Fibroblast of skin of left biceps (primary cell): Measurements from ENCODE around the gene PTPN14.

Source experiments
- DNase-seq, 2 experiments: peaks; one replicate each; pipeline ENCODE4 v3.0.0-alpha.2; 2013; ENCODE audit warnings: low read depth in 2 of 2

Gene PTPN14

GRCh38 chr1:214332946-214333798 is 218.2 kb downstream of the PTPN14 start:
- DNase-seq = peak in 1 of 2 experiments; percentile 24

GRCh38 chr1:214331827-214332423 is 219.5 kb downstream of the PTPN14 start:
- no peak for DNase-seq

DNA sequence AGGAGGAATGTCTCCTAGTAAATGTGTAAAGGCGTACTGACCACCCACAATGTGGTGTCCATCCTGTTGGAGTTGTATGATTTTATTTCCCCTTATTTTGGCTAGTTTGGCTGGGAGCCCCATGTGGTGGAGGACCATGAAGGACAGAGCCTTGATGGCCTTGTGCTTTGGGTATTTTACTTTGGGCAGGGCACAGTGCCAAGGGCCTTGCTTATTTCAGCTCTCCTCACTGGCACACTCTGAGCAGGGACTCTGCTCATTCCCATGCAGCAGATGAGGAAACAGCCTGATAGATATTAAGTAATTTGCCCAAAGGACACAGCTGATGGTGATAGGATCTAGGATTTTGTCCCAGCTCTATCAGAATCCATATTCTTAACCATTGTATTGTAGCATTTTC is 220.2 kb downstream of the PTPN14 start:
- DNase-seq = no peak

- no peak for DNase-seq
Observed at GRCh38 chr1:214330715-214331114, 220.7 kb downstream of the PTPN14 start.

DNA sequence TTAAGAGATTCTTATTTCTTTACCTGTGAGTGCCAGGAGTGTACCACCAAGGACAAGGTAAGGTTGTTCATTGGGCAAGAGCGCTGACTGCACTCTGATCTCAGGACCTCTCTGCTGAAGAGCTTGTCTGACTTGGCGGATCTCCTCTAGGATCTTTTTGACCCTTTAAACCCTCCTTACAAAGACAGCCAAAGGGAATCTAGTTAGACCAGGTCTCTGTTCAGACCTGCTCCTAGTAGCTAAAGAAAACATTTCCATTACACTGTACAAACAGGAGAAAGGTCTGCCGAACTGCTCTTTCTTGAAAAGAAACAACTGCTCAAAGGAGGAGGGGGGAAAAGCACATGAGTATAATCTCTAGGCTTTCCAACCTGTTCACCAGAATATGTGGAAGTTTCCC is 221.2 kb downstream of the PTPN14 start:
- no peak for DNase-seq

GRCh38 chr1:214329470-214330220 is 221.8 kb downstream of the PTPN14 start:
- DNase-seq = no peak

DNA sequence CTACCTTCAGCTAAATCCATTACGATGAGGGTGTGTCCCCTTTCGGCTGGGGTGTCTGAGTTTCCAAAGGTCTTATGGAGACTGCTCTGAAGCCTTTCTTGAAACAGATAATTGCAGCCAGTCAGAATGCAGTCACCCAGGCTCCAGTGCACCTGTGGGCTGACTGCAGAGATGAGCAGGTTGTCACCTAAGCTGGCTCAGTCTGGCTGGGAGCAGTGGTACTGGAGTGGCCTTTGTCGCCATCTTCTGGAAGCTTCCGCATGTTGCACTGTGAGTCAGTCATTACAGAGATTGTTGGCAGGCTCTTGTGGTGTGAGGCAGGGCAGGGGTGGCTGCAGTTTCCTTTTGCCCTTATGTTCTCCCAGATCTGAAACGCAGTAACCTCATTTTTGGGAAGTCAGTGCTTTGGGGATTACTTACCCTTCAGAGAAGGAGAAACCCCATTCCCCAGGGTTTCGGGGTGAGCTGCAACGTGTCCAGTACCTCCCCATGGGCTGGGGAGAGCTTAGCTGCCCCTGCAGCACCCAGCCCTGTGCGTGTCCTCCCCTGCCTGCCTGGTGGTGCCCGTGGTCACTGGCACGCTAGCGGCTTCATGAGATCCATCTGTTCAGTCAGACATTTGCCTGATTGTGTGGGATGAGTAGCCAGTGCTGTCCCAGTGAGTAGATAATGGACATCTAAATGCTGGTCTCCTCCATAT is 222.5 kb downstream of the PTPN14 start:
- DNase-seq = peak in 1 of 2 experiments; percentile 41

DNA sequence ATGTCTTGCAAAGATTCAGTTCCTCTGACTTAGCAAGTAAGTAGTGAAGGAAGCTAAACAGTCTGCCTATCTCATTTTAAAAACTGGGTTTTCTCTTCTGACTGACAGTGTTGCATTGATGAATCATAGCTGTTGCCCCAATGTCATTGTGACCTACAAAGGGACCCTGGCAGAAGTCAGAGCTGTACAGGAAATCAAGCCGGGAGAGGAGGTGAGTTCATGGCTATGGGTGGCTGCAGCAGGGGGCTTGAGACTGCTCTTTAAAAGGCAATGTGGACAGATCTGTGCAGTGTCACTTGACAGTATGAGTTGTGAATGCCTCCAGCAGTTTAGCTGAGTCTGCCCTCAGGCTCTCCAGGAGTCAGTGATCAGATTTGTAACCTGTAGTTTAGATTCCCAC is 223.9 kb downstream of the PTPN14 start:
- no peak for DNase-seq

- DNase-seq = no peak
Observed at GRCh38 chr1:214326406-214326805, 225.0 kb downstream of the PTPN14 start.

GRCh38 chr1:214324896-214325800 is 226.3 kb downstream of the PTPN14 start:
- DNase-seq = no peak

DNA sequence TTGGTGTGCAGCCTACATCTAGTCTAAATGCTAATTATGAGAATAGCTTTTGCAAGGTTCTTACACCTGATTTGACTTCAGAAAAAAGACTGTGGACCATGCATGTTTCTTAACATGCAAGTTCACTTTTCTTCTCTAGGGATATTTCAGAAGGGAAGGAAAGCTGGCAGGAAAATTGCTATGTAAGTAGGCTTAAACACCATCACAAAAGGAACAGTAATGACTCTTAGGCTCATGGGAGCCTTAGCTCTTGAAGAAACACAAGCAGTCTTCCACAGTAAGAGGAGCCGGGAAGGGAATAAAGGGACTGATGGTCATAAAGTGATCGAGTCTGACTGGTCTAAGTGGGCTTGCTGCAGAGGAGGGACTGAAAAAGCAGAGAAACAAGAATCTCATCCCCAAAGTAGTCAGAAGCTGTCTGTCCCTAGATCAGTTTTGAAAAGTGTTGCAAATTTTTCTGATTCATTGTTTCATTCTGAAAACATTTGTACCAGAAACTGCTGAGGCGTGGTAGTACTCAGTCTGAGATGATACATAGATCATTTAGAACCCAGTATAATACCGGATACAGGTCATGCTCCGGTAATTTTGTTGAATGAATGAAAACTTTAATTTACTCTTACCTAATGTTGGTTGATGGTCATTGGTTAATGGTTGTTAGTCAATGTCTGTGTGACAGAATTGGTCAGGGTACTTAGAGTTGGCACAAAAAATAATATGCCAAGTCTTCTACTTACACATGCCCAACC is 229.5 kb downstream of the PTPN14 start:
- DNase-seq = no peak

GRCh38 chr1:214319938-214320337 is 231.5 kb downstream of the PTPN14 start:
- DNase-seq = no peak

GRCh38 chr1:214318956-214319736 is 232.3 kb downstream of the PTPN14 start:
- DNase-seq = no peak

GRCh38 chr1:214318356-214318755 is 233.0 kb downstream of the PTPN14 start:
- DNase-seq = no peak

- no peak for DNase-seq
Observed at GRCh38 chr1:214317734-214318133, 233.7 kb downstream of the PTPN14 start.

- no peak for DNase-seq
Observed at GRCh38 chr1:214317300-214317699, 234.1 kb downstream of the PTPN14 start.

DNA sequence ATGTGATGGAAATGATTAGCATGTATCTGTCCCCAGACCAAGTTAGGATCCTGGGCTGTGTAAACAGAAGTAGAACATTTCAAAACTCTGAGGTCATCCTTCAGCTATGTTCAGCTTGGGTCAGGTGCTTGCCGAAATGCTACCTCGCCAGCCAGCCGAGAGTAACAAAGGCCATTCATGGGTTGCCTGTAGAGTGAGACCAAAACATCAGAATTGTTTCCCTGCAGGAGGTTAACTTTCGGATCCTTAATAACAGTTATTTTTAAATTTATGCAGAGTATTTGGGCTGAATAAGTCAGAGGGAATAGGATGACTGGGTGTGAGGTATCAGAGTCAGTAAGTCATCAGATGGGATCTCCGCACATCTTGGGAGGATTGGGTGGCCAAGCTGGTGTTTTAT is 234.8 kb downstream of the PTPN14 start:
- DNase-seq = no peak

DNA sequence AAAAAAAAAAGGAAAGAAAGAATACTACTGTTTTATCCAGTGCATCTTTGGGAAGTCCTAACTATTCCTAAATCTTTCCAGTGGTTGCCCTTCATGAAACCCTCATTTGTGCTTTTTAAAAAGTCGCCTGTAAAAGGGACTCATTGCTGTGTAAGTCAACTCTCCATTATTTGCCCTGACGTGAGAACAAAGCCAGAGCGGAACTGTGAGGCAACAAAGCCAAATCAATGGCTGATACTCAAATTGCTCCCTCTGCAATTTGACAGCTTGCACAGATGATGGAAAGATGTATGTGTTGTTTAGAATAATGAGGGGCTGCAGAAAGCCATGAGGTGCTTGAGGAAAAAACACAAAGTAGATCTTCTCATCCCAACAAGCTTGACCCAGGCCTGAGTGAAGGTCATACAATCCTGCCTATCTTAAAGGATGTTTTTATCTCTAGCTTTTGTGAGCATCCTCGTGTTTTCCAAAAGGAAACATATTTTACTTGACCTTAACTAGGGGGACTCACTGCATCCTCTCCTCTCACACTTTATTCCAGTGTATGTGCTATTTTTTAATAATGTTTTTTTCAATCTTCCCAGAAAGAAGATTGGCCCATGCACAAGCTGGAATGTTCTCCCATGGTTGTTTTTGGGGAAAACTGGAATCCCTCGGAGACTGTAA is 237.1 kb downstream of the PTPN14 start:
- DNase-seq = no peak

DNA sequence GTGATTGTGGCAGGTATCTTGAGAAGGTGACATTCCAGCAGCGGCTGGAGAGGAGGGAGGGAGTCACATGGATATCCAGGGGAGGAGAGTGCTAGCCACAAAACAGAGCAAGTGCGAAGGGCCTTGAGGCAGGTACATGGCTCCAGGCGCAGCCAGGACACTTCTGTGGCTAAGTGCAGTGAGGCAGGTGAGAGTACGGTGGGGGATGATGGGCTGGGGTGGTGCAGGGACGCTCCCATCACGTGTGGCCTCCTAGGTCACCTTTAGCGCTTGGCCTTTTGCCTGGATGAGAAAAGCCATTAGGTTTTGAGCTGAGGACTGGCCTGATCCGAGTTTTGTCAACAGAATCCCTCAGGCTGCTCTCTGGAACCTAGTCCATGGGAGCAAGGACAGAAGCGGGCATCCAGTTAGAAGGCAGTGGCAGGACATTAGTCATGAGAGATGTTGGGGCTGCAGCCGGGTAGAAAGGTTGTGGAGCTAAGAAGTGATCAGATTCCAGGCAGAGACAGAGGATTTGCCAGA is 238.8 kb downstream of the PTPN14 start:
- DNase-seq = no peak
